Endothelial cell of umbilical vein (primary cell): ENCODE data around the gene ABT1.

Experiments
- CTCF ChIP-seq, 2 donors: IDR thresholded peaks; 1 replicate in 1 of 2; 2 replicates in 1 of 2; pipeline ENCODE4 v1.5.1; 2011; ENCODE audit warnings: low read length in 2 of 2, mild to moderate bottlenecking in 2 of 2, moderate library complexity in 2 of 2, control low read depth in 1 of 2, inconsistent platforms in 1 of 2, low read depth in 1 of 2; ENCODE audit not compliant: insufficient read depth in 1 of 2; ENCODE audit errors: extremely low read depth in 1 of 2
- EZH2 ChIP-seq: IDR thresholded peaks from 2 replicates; pipeline ENCODE4 v1.6.1; 2012; ENCODE audit warnings: borderline replicate concordance, low read depth, mild to moderate bottlenecking, moderate library complexity, low read length, inconsistent platforms; ENCODE audit not compliant: severe bottlenecking
- GATA2 ChIP-seq: IDR thresholded peaks from 2 replicates; pipeline ENCODE4 v1.7.0; 2011; ENCODE audit warnings: low read depth, mild to moderate bottlenecking, moderate library complexity, mixed read lengths, low read length; ENCODE audit not compliant: insufficient read length, insufficient read depth
- JUN ChIP-seq: IDR thresholded peaks from 2 replicates; pipeline ENCODE4 v1.6.1; 2011; ENCODE audit warnings: borderline replicate concordance, low read depth; ENCODE audit not compliant: insufficient read length, insufficient read depth
- POLR2A ChIP-seq: IDR thresholded peaks from 2 replicates; pipeline ENCODE4 v1.6.1; 2012; ENCODE audit warnings: low read depth, mild to moderate bottlenecking, control low read depth, low read length

DNA sequence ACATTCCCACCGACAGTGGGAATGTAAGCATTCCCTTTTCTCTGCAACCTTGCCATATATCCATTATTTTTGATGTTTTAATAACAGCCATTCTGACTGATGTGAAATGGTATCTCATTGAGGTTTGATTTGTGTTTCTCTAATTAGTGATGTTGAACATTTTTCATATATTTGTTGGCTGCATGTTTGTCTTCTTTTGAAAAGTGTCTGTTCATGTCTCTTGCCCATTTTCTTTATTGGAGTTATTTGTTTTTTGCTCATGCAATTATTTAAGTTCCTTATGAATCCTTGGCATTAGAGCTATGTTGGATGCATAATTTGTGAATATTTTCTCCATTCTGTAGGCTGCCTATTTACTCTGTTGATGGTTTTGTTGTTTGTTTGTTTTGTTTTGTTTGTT is 18.0 kb upstream of the ABT1 start:
- TF ChIP-seq POLR2A (no peak), CTCF (IDR thresholded peaks at IDR 0.05; ENCODE audit: extremely low read depth in 1 of 2, insufficient read depth in 1 of 2, low read depth in 1 of 2, low read length in 2 of 2) (no peak), EZH2 (no peak), GATA2 (no peak), JUN (no peak)
